GM18520 (cell line): Measurements from ENCODE around the gene PIGU.

Experiments
- ATAC-seq: cut with Tn5 transposase; IDR thresholded peaks from one replicate; pipeline ENCODE4 v1.9.1; 2021; ENCODE audit not compliant: unreplicated experiment

Gene PIGU

DNA sequence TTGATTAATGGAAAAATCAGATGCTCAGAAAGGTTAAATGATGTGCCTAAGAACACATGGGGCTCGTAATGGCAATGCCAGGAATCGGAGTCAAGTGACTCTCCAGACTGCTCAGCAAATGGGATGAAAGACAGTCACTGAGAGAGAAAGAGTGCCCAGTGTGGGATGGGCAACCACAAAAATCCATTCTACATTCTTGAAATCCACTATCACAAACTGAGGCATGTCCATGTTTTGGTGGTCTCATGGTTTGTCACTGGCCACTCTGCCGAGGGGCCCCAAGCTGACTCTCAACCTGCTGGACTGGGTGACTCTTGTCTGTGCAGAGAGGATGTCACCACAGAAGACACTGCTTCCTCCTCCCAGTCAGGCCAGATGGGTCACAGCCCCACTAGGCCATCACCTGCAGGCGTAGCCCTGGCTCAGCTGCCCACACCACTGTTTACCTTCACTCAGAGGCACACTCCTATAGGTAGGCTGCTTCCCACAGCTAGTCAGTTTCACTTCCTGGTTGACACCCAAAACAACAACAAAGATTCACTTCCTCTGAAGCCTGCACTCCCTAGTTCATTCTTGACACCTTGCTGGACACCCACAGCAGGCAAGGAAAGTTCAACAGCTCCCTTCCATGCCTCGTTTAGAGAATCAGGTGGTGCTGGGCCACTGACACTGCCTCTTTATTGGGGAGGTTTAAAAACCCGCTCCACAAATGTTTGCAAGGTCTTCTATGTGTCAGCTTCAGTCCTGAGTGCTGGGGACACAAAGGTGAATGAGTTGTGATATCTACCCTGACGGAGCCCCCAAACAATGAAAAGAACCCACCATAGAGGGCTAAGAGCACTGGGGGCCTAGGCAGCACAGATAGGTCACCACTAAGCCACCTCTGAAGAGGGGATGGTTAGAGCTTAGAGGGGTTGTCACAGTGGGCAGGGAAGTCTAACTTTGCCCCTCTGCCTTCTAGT is 96.6 kb downstream of the PIGU start:
- ATAC-seq: peak; percentile 53

- ATAC-seq: no peak
Measured at GRCh38 chr20:34579191-34579978, 97.5 kb downstream of the PIGU start.

DNA sequence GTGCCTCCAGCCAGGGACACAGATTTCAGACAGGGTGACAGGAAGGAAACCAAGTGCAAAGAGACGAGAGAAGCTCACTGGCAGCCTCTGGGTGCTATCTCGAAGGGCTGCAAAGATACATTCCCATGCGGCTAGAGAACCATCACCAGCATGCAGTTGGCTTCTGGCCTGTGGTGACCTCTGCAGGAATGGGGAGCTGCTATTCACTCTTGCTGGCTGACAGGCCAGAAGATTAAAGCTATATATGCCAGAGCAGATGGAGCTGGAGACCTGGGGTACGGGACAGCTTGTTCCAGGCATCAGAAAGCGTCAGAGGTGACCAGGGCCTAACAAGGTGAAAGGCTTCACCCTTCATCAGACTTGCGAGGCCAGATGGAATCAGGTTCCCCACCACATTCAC is 98.4 kb downstream of the PIGU start:
- ATAC-seq: no peak

- ATAC-seq: no peak
Measured at GRCh38 chr20:34578025-34578424, 98.9 kb downstream of the PIGU start.

DNA sequence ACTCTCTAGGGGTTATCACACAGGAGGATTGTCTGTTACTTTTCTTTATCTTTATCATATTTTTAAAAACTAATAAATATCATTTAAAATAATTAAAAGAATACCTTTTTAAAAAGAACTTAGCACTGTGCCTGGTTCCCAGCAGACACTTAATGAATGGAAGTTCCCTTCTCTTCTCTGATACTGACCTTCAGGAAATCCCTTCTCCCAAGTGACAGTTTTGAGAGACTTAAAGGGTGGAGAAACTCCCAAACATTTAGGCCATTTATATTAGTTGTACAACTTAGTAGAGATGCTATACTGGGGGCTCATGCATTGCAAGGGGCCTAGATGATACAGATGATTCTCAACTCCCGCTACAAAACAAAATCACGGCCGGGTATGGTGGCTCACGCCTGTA is 99.8 kb downstream of the PIGU start:
- ATAC-seq: no peak

DNA sequence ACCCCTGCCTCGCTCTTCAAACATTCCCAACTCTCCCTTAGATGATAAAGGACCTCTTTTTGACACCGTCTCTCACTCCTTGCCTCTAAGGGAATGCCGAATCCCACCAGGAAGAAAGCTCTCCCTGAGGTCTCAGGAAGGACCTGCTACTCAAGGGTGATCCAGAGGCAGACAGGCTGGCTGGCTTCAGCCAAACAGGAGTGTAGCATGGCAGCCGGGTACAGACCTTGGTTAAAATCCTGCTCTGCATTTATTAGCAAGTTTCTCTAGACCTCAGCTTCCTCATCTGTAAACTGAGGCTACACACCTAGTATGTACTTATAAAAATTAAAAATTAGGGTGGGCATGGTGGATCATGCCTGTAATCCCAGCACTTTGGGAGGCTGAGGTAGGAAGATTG is 101.1 kb downstream of the PIGU start:
- ATAC-seq: no peak

GRCh38 chr20:34575271-34575670 is 101.6 kb downstream of the PIGU start:
- no peak for ATAC-seq

DNA sequence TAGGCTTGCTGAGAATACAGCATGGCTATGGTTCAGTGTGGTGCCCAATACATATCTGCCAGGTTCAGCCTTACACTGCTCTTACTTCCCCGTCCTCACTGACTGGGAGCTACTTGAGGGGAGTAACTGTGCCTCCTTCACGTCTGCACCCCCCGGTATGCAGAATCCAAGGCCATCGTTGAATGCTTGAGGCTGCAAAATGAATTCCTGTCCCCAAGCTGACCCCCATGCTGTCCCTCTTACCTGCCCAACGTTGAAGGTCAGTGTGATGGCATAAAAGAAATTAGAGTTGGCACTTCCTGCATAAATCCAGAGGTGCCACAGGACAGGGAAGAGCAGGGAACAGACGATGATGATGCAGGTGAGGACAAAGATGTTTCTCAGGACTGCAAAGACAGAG is 102.0 kb downstream of the PIGU start:
- ATAC-seq: no peak

- ATAC-seq: no peak
Measured at GRCh38 chr20:34574426-34574825, 102.5 kb downstream of the PIGU start.

GRCh38 chr20:34573541-34574300 is 103.2 kb downstream of the PIGU start:
- no peak for ATAC-seq

DNA sequence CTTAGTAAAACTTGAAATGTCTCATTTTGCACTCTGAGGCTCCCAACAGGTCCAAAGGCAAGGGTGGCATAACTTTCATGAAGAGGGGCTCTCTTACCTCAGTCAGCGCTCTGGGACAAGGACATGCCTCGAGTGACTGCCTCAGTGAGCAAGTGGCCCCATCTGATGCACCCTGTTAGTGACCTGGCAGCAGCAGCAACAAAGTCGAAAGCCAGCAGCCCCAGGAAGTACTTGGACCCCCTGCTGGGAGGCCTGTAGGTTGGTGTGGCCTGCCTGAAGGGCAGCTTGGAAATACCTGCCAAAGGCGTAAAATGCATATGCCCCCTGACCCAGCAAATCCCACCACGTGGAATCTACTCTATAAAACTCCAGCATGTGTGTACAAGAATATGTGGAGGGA is 105.1 kb downstream of the PIGU start:
- no peak for ATAC-seq

- ATAC-seq: no peak
Measured at GRCh38 chr20:34570859-34571306, 106.0 kb downstream of the PIGU start.

DNA sequence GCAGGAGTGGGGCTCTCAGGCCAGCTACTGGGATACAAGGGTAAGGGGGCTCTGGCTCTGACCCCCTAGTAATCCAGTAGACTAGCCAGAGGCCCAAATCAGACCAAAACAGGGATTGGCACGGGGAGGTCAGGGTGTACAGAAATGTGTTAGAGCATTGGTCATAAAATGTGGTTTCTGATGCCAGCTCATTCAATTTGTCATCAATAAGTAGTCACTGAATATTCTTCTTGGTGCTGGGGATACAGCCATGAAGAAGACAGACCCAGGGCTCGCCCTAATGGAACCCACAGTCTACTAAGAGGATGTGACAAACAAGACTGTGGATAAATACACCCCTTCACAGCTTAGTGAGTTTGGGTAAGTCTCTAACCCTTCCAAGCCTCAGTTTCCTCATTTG is 107.3 kb downstream of the PIGU start:
- ATAC-seq: no peak

- ATAC-seq: no peak
Measured at GRCh38 chr20:34567892-34568865, 108.7 kb downstream of the PIGU start.

DNA sequence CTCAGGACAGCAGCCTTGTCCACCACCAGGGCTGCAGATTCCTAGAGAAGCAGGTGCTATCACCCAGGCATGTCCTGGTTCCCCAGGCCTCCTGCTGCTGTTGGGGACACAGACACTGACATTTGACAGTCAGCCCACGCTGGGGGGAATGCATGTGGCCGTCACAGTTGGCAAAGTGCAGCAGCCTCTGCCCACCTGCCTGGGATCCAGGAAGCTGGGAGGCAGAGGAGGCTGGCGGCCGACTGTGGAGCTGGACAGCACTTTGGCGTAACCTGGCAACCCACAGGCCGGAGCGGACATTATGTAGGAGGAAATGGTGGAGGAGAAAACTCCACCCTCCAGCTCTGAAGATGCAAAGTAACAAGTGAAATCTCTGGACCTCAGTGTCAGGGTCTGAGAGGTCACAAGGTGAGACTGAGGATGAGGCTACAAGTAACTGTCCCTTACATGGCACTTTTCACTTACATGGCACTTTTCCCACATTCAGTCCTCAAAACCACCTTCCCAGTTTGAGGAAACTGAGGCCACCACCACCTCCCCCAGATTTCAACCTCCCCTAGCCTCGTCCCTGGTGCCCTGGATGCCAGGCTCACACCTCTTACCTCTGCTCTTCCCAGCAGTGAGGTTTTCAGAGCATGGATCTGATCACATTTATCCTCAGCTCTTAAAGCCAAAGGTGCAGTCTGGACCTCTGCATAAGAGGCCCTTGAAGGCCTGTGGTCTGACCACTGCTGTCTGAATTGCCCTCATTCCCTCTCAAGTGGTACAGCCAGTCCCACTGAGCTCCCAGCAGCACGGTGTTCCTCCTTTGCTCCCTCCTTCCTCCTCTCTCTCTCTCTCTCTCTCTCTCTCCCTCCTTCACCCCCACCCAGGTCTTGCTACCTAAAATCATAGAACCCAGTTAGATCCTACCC is 109.7 kb downstream of the PIGU start:
- no peak for ATAC-seq

GRCh38 chr20:34564833-34565232 is 112.1 kb downstream of the PIGU start:
- no peak for ATAC-seq

DNA sequence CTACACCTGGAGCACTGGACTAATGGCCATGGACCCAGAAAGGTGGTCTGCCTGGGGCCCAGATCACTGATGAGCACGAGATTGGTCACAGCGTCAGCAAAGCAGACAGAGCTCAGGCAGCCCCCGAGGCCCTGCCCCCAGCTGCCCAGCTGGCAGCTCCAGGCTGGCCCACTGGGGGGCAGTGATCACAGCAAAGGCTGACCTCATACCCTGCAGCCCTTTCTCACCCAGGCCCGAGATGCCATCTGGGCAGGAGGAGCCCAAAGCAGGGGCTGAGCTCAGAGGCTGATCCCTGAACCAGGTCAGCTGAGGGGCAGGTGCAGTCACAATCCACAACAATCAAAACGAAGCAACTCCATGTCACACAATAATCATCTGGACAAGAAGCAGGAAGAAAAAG is 114.3 kb downstream of the PIGU start:
- ATAC-seq: no peak

DNA sequence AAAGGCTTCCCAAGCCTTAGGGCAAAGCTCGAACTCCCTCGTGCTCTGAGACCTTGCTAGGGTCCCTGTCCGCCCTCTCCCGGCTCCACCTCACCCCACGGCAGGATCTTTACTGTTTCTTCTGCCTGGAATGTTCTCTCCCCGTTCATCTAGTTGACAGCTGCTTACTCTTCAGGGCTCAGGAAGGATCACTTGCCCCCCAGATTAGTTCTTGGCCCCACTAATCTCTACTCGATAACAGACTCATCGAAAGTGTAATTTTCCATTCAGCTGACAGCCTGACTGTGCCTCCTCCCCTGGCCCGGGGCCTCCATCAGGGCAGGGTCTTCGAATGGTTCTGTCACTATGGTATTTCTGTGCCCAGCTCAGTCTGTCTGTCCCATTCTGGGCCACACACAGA is 115.2 kb downstream of the PIGU start:
- no peak for ATAC-seq

- no peak for ATAC-seq
Measured at GRCh38 chr20:34560614-34561013, 116.3 kb downstream of the PIGU start.
